ENCODE measurements around the gene MYH11.

DNA sequence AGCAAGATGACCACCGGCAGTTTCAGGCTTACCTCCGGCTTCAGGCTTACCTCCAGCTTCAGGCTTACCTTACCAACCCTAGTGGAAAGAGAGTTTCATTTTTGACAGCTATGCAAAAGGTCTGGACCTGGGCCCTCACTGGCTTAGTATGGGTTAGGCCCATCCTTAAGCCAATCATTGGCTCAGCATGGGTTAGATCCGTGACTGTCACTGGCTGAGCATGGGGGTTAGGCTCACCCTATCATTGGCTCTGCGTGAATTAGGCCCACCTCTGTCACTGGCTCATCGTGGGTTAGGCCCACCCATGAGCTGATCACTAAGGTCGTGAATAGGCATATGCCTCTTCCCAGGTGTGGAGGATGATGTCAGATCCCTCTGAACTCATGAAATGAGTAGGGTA is 198.7 kb downstream of the MYH11 start:
- TF ChIP-seq, protein P1, sequence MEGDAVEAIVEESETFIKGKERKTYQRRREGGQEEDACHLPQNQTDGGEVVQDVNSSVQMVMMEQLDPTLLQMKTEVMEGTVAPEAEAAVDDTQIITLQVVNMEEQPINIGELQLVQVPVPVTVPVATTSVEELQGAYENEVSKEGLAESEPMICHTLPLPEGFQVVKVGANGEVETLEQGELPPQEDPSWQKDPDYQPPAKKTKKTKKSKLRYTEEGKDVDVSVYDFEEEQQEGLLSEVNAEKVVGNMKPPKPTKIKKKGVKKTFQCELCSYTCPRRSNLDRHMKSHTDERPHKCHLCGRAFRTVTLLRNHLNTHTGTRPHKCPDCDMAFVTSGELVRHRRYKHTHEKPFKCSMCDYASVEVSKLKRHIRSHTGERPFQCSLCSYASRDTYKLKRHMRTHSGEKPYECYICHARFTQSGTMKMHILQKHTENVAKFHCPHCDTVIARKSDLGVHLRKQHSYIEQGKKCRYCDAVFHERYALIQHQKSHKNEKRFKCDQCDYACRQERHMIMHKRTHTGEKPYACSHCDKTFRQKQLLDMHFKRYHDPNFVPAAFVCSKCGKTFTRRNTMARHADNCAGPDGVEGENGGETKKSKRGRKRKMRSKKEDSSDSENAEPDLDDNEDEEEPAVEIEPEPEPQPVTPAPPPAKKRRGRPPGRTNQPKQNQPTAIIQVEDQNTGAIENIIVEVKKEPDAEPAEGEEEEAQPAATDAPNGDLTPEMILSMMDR (IDR thresholded peaks at IDR 0.05; ENCODE audit: low read depth, low read length): no peak
- no peak for TF ChIP-seq EZH2phosphoT487 (IDR thresholded peaks at IDR 0.05; ENCODE audit: low read depth)
